CD14-positive monocyte (primary cell): ENCODE data around the gene HKDC1. TPM values are rescaled to one million over a fixed set of nuclear protein-coding genes. Genes with fewer than 3 reads are reported as not detected.

Source experiments
- DNase-seq, 3 donors: peaks; one replicate each; pipeline ENCODE4 v3.0.0-alpha.2; 2011 to 2022
- H2AFZ ChIP-seq: 2 replicates; pipeline ENCODE4 v1.6.0; 2012; ENCODE audit warnings: mild to moderate bottlenecking, low read depth, low read length, inconsistent platforms; ENCODE audit not compliant: insufficient read depth, poor library complexity, severe bottlenecking
- H3K27ac ChIP-seq, 2 donors: 1 replicate in 1 of 2; 2 replicates in 1 of 2; pipeline ENCODE4 v1.5.1; 2012 to 2013; ENCODE audit warnings: low read length in 2 of 2, control low read depth in 1 of 2, inconsistent platforms in 1 of 2, low read depth in 1 of 2, mild to moderate bottlenecking in 1 of 2
- H3K27me3 ChIP-seq, 2 donors: one replicate each; pipeline versions ENCODE4 v1.6.0 to v1.6.1; 2011 to 2013; ENCODE audit warnings: low read length in 2 of 2; ENCODE audit not compliant: control insufficient read depth in 2 of 2, insufficient read depth in 2 of 2
- H3K36me3 ChIP-seq, 2 donors: replicated peaks in 1 of 2; 1 replicate in 1 of 2; 2 replicates in 1 of 2; pipeline versions ENCODE4 v1.5.1 to v1.6.1; 2012 to 2013; ENCODE audit warnings: low read length in 2 of 2, control low read depth in 1 of 2, inconsistent platforms in 1 of 2, mild to moderate bottlenecking in 1 of 2; ENCODE audit not compliant: insufficient read depth in 2 of 2, control insufficient read depth in 1 of 2
- H3K4me1 ChIP-seq, 2 donors: 1 replicate in 1 of 2; 2 replicates in 1 of 2; pipeline versions ENCODE4 v1.5.1 to v1.6.1; 2012 to 2013; ENCODE audit warnings: low read length in 2 of 2, control low read depth in 1 of 2, inconsistent platforms in 1 of 2, mild to moderate bottlenecking in 1 of 2, moderate library complexity in 1 of 2; ENCODE audit not compliant: insufficient read depth in 2 of 2, control insufficient read depth in 1 of 2
- H3K4me2 ChIP-seq: replicated peaks from 2 replicates; pipeline ENCODE3; 2012; ENCODE audit warnings: low read length, moderate library complexity, mild to moderate bottlenecking; ENCODE audit not compliant: poor library complexity, severe bottlenecking; ENCODE audit errors: extremely low read depth
- H3K4me3 ChIP-seq, 3 experiments: fragments of 200-600 bp in 1 of 3; sonication (generic) in 1 of 3; replicated peaks in 1 of 3; 1 replicate in 2 of 3; 2 replicates in 1 of 3; pipeline ENCODE4 v1.5.1; 2011 to 2013; ENCODE audit warnings: low read length in 3 of 3, mild to moderate bottlenecking in 3 of 3, control low read depth in 2 of 3, low read depth in 2 of 3, inconsistent platforms in 1 of 3, moderate library complexity in 1 of 3
- H3K79me2 ChIP-seq: 2 replicates; pipeline ENCODE4 v1.6.0; 2012; ENCODE audit warnings: mild to moderate bottlenecking, control low read depth, inconsistent platforms, low read length, moderate library complexity; ENCODE audit not compliant: insufficient read depth
- H3K9ac ChIP-seq: 2 replicates; pipeline ENCODE4 v1.6.0; 2017; ENCODE audit warnings: low read length, mild to moderate bottlenecking; ENCODE audit not compliant: insufficient read depth, poor library complexity, severe bottlenecking
- H3K9me3 ChIP-seq, 2 donors: replicated peaks in 1 of 2; 1 replicate in 1 of 2; 2 replicates in 1 of 2; pipeline versions ENCODE4 v1.5.1 to v1.6.1; 2012 to 2013; ENCODE audit warnings: low read length in 2 of 2, control low read depth in 1 of 2; ENCODE audit not compliant: control insufficient read depth in 1 of 2, insufficient read depth in 1 of 2
- H4K20me1 ChIP-seq: 2 replicates; pipeline ENCODE4 v1.6.0; 2012; ENCODE audit warnings: mild to moderate bottlenecking, low read length, control low read depth, moderate library complexity; ENCODE audit not compliant: insufficient read depth
- H3K27ac Mint-ChIP-seq, 7 donors: one replicate each; pipeline ENCODE4 v1.8.0; 2020; ENCODE audit warnings: mild to moderate bottlenecking in 7 of 7, mixed read lengths in 7 of 7, moderate library complexity in 6 of 7, inconsistent platforms in 2 of 7
- H3K27me3 Mint-ChIP-seq, 3 donors: one replicate each; pipeline ENCODE4 v1.8.0; 2021 to 2022; ENCODE audit warnings: low read depth in 3 of 3, mild to moderate bottlenecking in 3 of 3, mixed read lengths in 3 of 3, moderate library complexity in 3 of 3, inconsistent platforms in 1 of 3
- H3K36me3 Mint-ChIP-seq, 2 donors: one replicate each; pipeline ENCODE4 v1.8.0; 2020; ENCODE audit warnings: mixed read lengths in 2 of 2, inconsistent platforms in 1 of 2, mild to moderate bottlenecking in 1 of 2
- H3K4me1 Mint-ChIP-seq: one replicate; pipeline ENCODE4 v1.8.0; 2020; ENCODE audit warnings: mild to moderate bottlenecking, mixed read lengths
- H3K4me3 Mint-ChIP-seq, 2 donors: one replicate each; pipeline ENCODE4 v1.8.0; 2020; ENCODE audit warnings: mild to moderate bottlenecking in 2 of 2, mixed read lengths in 2 of 2, moderate library complexity in 1 of 2
- H3K9me3 Mint-ChIP-seq, 7 donors: one replicate each; pipeline ENCODE4 v1.8.0; 2020 to 2022; ENCODE audit warnings: mixed read lengths in 7 of 7, mild to moderate bottlenecking in 6 of 7, moderate library complexity in 6 of 7, inconsistent platforms in 2 of 7
- WGBS: methylation state at CpG from one replicate; pipeline ENCODE4 v1.1.5; 2013; ENCODE audit warnings: missing lambda C conversion rate; ENCODE audit not compliant: insufficient coverage; 5-methylcytosine and 5-hydroxymethylcytosine counted together
- intact Hi-C, 2 donors: fragments of 100-400 bp; cut with micrococcal nuclease; formaldehyde crosslinking; loops; one replicate each; pipeline versions ENCODE4 v1.15.0 to v1.15.1; 2023
- polyA plus RNA-seq, 3 donors: library from polyadenylated mRNA; depleted of rRNA in 1 of 3; unstranded in 2 of 3; stranded (reverse) in 1 of 3; fragments of 300-500 nt in 2 of 3; fragments of >200 nt in 1 of 3; fragmentation: Illumina TruSeq in 2 of 3; gene quantifications; 1 replicate in 2 of 3; 2 replicates in 1 of 3; pipeline ENCODE4 v1.2.3, GENCODE V29; 2012 to 2021
- TF ChIP-seq, protein P1 (sequence below): fragments of 200-600 bp; IDR thresholded peaks from one replicate; pipeline ENCODE4 v1.8.0; 2022; ENCODE audit warnings: antibody characterized with exemption, mild to moderate bottlenecking

The HKDC1 gene
- polyA plus RNA-seq, 3 donors = not detected

DNA sequence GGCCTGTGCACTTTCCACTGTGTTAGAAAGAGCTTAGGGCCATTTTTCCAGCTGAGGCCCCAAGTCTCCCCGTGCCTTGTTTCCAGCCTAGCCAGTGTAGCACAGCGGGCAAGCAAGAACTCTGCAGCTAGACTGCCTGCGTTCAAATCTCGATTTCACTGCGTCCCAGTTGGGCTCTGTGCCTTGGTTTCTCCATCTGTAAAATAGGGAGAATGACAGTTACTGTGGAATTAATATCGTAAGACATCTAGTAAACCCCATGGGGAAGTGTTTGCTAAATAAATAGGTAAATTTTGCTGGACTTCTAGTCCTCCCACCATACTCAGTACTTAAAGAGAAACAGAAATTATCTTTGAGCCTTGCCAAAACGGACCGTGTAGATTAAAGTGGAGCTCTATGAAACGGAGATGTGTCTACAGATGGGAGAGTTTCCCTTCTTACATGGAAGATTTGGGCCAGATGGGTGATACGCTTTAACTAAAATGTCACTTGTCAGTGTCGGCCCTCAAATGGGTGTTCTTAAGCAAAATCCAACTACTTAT is 3.5 kb upstream of the HKDC1 start:
- Histone ChIP-seq H3K9ac (no peak overlapping the region), H3K4me1 (peaks cover 13 to 14% of the 10 kb centered on the region in 2 donors), H3K4me3 (no peak overlapping the region), H3K27ac (no peak overlapping the region), H3K79me2 (no peaks in the 10 kb centered on the region), H4K20me1 (no peaks in the 10 kb centered on the region), H3K9me3 (no peaks in the 10 kb centered on the region), H2AFZ (no peak overlapping the region), H3K4me2 (no peak overlapping the region), H3K27me3 (no peaks in the 10 kb centered on the region), H3K36me3 (no peaks in the 10 kb centered on the region)
- Mint-ChIP-seq H3K27me3 (peaks cover 3 to 11% (median 8%) of the 10 kb centered on the region in 3 donors), H3K36me3 (no peaks in the 10 kb centered on the region), H3K27ac (no peak overlapping the region), H3K9me3 (peaks cover 0 to 8% (median 2%) of the 10 kb centered on the region in 7 donors), H3K4me3 (no peak overlapping the region), H3K4me1 (peaks cover 16% of the 10 kb centered on the region)
- DNase-seq = no peak
- TF ChIP-seq, protein P1, sequence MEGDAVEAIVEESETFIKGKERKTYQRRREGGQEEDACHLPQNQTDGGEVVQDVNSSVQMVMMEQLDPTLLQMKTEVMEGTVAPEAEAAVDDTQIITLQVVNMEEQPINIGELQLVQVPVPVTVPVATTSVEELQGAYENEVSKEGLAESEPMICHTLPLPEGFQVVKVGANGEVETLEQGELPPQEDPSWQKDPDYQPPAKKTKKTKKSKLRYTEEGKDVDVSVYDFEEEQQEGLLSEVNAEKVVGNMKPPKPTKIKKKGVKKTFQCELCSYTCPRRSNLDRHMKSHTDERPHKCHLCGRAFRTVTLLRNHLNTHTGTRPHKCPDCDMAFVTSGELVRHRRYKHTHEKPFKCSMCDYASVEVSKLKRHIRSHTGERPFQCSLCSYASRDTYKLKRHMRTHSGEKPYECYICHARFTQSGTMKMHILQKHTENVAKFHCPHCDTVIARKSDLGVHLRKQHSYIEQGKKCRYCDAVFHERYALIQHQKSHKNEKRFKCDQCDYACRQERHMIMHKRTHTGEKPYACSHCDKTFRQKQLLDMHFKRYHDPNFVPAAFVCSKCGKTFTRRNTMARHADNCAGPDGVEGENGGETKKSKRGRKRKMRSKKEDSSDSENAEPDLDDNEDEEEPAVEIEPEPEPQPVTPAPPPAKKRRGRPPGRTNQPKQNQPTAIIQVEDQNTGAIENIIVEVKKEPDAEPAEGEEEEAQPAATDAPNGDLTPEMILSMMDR = no peak
- WGBS = 100% methylated on average over 5 of the region's 11 CpGs
- intact Hi-C loops = no loop called here

DNA sequence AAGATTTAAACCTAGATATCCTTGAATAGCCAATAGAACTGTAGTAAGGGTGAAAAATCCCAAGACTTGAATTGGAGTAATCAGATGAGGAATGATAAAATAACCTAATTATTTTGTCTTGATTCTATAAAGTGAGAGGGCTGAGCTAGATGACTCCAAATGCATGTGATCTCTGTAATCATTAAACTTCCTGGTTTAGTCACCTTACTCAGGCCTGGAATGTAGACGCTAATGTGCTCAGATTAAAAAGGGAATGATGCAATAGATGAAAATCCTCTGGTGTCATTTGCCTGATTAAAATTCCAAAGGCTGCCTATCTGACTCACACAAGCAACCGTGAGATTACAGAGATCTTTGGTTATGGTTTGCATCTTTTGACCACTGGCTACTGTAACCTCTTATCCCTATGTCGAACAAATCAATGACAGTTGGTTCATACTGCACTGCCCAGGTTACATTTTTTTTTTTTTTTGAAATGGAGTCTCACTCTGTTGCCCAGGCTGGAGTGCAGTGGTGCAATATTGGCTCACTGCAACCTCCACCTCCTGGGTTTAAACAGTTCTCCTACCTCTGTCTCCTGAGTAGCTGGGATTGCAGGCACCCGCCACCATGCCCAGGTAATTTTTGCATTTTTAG is 2.9 kb upstream of the HKDC1 start:
- Mint-ChIP-seq H3K4me1 (peaks cover 18% of the 10 kb centered on the region), H3K27me3 (peaks cover 3 to 11% (median 6%) of the 10 kb centered on the region in 3 donors), H3K36me3 (no peaks in the 10 kb centered on the region), H3K4me3 (no peak overlapping the region), H3K9me3 (peaks cover 0 to 8% (median 2%) of the 10 kb centered on the region in 7 donors), H3K27ac (no peak overlapping the region)
- H3K79me2 ChIP-seq = no peaks in the 10 kb centered on the region
- TF ChIP-seq, protein P1 = no peak
- DNase-seq = peak in 2 of 3 donors; percentile 32 to 69
- H3K9me3 ChIP-seq = no peaks in the 10 kb centered on the region
- H2AFZ ChIP-seq = no peak overlapping the region
- no peak overlapping the region for H3K27ac ChIP-seq
- no peak overlapping the region for H3K4me2 ChIP-seq
- WGBS = 67% methylated on average over 1 of the region's 4 CpGs
- intact Hi-C loops = no loop called here
- H4K20me1 ChIP-seq = no peaks in the 10 kb centered on the region
- H3K36me3 ChIP-seq = no peaks in the 10 kb centered on the region
- H3K27me3 ChIP-seq = no peaks in the 10 kb centered on the region
- no peak overlapping the region for H3K9ac ChIP-seq
- H3K4me1 ChIP-seq = peaks cover 13 to 14% of the 10 kb centered on the region in 2 donors
- H3K4me3 ChIP-seq = no peak overlapping the region
